SJSA1 (cell line): ENCODE measurements around the gene POU6F2. TPM values are rescaled to one million over a fixed set of nuclear protein-coding genes. Genes with fewer than 3 reads are reported as not detected.

ENCODE experiments used
- DNase-seq, 2 experiments: peaks; one replicate each; pipeline ENCODE4 v3.0.0-alpha.2; 2015 to 2020; ENCODE audit warnings: low spot score in 2 of 2, low read depth in 1 of 2
- H3K27ac ChIP-seq: fragments of 250-450 bp; sonication (Bioruptor Pico); 2 replicates; pipeline ENCODE4 v1.5.1; 2020; ENCODE audit warnings: mild to moderate bottlenecking, moderate library complexity
- H3K27me3 ChIP-seq: fragments of 250-450 bp; sonication (Bioruptor Pico); replicated peaks from 2 replicates; pipeline ENCODE4 v1.5.1; 2020; ENCODE audit warnings: mild to moderate bottlenecking, moderate library complexity
- H3K36me3 ChIP-seq: fragments of 250-450 bp; sonication (Bioruptor Pico); 2 replicates; pipeline ENCODE4 v1.5.1; 2020; ENCODE audit warnings: mild to moderate bottlenecking
- H3K4me1 ChIP-seq: fragments of 250-450 bp; sonication (Bioruptor Pico); replicated peaks from 2 replicates; pipeline ENCODE4 v1.6.1; 2021; ENCODE audit warnings: mild to moderate bottlenecking
- H3K4me3 ChIP-seq: fragments of 250-450 bp; sonication (Bioruptor Pico); 2 replicates; pipeline ENCODE4 v1.5.1; 2020; ENCODE audit warnings: mild to moderate bottlenecking
- H3K9me3 ChIP-seq: fragments of 250-450 bp; sonication (Bioruptor Pico); replicated peaks from 2 replicates; pipeline ENCODE4 v1.5.1; 2020; ENCODE audit warnings: mild to moderate bottlenecking
- total RNA-seq: library from RNA; depleted of rRNA; stranded (reverse); fragments of >200 nt; shearing (Covaris generic); gene quantifications from 2 replicates; pipeline ENCODE4 v1.2.3, GENCODE V29; 2014

The POU6F2 gene
- total RNA-seq, 1 experiment from 2014 or later = not detected

DNA sequence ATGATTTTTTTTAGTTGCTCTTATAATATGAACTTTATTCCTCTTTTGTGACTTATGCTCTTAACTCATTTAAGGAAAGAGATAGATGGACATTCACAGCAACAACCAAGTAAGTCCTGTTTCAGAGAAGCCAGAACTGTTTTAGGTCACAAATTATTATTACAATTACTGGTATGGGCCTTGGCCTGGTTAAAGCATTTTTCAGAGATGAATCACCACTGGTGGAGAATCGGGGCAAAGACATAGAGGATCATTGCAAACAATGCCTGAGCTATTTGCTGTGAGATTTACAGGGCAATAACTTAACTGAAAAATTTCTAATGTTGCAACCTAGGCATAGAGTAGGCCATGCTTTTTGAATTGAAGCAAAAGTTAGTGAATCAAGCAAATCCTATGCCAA, 450.5 kb downstream of the POU6F2 start:
- peak; percentile 57 to 76 for DNase-seq
- H3K4me1 ChIP-seq = peaks cover 21% of the 10 kb centered on the region

DNA sequence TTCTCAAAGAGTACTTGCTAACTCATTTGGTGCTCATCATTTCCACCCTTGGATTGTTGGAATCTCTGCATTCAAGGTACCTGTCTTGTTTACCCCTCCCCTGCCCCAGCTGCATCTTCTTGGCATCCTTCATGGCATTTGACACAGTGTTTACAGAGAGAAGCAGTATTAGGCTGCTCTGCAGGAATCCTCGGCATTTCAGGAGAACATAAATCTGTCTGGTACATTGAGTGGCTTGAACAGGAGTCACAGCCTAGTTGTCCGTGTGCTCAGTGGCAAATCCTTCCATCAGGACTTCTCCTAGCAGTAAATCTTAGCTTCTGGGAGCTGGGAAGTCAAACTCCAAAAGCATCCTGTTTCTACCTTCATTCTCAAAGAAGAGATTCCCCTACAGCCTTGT, 451.7 kb downstream of the POU6F2 start:
- H3K9me3 ChIP-seq = no peaks in the 10 kb centered on the region
- no peaks in the 10 kb centered on the region for H3K36me3 ChIP-seq
- H3K4me3 ChIP-seq = no peak overlapping the region
- no peak overlapping the region for H3K27ac ChIP-seq
- DNase-seq = no peak
- H3K4me1 ChIP-seq = peaks cover 21% of the 10 kb centered on the region
- no peaks in the 10 kb centered on the region for H3K27me3 ChIP-seq

More for the DNA sequence above, 450.5 kb downstream of the POU6F2 start:
- no peaks in the 10 kb centered on the region for H3K27me3 ChIP-seq
- H3K9me3 ChIP-seq = no peaks in the 10 kb centered on the region
- no peaks in the 10 kb centered on the region for H3K36me3 ChIP-seq
- no peak overlapping the region for H3K4me3 ChIP-seq
- peak overlapping the region; percentile 66 for H3K27ac ChIP-seq

DNA sequence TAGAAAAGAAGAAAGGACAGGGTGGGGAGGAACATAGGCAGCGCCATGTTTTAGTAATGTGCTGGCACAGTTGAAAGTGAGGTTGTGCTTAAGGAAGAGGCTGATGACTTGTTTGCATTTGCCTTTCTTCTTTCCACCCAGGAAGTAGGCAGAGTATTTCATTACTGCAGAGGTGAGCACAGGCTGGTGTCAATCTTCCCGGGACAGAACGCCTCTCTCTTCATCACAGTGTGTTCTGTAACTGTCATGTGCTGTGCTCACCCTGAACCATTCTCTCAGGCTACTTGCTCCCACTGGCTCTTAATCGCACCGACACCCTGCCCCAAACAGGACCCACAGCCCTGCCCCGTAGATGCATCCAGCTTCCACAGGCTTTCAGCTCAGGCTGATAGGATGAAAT, 452.7 kb downstream of the POU6F2 start:
- peaks cover 21% of the 10 kb centered on the region for H3K4me1 ChIP-seq
- no peak overlapping the region for H3K4me3 ChIP-seq
- no peaks in the 10 kb centered on the region for H3K9me3 ChIP-seq
- no peaks in the 10 kb centered on the region for H3K36me3 ChIP-seq
- no peak overlapping the region for H3K27ac ChIP-seq
- no peak for DNase-seq
- H3K27me3 ChIP-seq = no peaks in the 10 kb centered on the region

DNA sequence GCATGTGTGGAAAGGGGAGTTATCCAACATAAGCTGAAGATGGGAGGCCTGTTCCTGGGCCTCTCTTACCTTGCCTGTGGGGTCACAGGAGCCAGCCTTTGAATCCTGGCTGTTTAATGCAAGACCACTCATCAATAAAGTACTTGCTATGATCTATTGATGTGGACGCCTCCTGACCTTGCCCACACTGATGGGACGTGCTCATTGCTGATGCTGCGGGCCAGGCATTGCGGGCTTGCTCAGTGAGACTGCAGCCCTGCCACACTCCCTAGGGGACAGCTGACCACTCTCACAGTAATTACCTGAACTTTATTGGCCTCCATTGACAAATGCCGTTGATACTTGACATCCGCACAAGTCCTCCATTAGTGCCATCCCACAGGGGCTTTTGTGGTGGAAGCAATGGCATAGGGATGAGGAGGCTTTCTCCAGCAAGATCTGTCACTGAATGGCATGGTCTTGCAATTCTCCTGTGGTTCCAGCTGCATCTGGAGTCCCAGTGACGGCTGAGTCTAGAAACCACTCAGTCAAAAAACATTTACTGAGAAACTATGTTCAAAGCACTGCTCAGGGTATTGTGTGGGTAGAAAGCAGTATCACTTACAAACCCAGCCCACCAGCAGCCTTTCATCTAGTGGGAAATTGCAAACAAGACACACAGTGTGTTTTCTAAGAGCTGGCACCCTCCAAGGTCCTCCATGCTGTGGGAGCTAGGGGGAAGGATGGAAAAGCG, 453.4 kb downstream of the POU6F2 start:
- no peak overlapping the region for H3K4me3 ChIP-seq
- no peak overlapping the region for H3K27ac ChIP-seq
- H3K36me3 ChIP-seq = no peaks in the 10 kb centered on the region
- H3K4me1 ChIP-seq = peaks cover 21% of the 10 kb centered on the region
- no peaks in the 10 kb centered on the region for H3K9me3 ChIP-seq
- no peak for DNase-seq
- no peaks in the 10 kb centered on the region for H3K27me3 ChIP-seq

DNA sequence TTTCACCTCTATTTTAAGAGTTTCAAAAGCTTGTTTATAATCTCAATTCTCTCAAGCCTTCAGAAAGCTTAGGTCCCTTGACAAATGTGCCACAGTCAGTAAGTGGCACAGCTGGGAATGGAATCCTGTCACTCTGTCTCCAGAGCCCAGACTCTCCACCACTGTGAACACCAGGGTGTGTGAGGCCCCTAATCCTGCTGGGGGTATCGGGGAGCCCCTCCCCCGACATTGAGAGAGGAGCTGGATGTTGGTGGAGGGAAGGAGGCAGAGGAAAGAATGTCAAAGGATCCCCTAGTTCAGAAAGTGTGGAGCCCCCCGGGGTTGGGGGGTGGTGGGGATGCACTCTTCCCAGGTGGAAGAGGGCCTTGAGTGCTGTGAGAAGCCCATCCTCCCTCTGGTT, 454.7 kb downstream of the POU6F2 start:
- Histone ChIP-seq H3K9me3 (no peaks in the 10 kb centered on the region), H3K4me1 (peaks cover 20% of the 10 kb centered on the region), H3K27me3 (no peaks in the 10 kb centered on the region)

DNA sequence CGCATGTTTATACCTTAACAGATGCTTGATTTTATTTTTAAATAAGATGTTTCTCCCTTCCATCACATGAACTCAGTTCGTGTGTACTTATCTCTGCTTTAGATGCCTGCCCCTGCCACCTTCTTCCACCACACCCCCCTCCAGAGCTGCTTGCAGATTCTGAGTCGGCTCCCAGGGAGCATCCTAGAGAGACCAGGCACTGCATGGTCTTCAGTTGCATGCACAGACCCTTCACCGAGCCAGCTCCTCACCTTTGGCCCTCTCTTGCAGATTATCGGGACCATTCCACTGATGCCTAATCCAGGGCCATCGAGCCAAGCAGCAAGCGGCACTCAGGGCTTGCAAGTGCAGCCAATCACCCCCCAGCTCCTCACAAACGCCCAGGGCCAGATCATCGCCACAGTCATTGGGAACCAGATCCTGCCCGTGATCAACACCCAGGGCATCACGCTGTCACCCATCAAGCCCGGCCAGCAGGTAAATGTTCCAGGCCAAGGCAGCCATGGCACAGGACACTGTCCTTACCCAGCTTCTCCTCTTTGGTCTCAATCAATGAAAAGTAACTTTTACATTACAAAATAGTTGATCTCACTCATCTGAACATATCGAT, 455.2 kb downstream of the POU6F2 start:
- H3K36me3 ChIP-seq = no peaks in the 10 kb centered on the region
- peaks cover 15% of the 10 kb centered on the region for H3K4me1 ChIP-seq
- no peak overlapping the region for H3K27ac ChIP-seq
- H3K9me3 ChIP-seq = no peaks in the 10 kb centered on the region
- no peak overlapping the region for H3K4me3 ChIP-seq
- H3K27me3 ChIP-seq = no peaks in the 10 kb centered on the region
- no peak for DNase-seq

More for the DNA sequence above, 454.7 kb downstream of the POU6F2 start:
- Histone ChIP-seq H3K36me3 (no peaks in the 10 kb centered on the region), H3K4me3 (no peak overlapping the region), H3K27ac (no peak overlapping the region)
- no peak for DNase-seq

DNA sequence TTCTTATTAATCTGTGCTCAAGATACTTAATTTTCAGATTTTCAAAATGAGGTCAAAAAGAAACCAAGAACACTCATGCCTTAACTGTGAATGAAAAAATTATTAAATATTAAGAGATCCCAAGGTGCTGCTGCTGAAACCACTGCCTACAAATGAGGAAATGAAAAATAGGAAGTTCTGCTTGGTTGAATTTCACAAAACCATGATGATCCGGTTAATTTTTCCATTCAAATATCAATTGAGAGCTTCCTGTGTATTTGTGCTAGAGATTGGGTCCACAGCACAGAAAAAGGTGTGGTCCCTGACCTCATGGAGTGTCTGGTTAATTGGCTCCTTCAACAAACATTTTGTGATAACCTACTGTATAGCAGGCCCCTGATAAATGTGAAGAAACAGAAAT, 455.8 kb downstream of the POU6F2 start:
- DNase-seq = no peak
- Histone ChIP-seq H3K36me3 (no peaks in the 10 kb centered on the region), H3K27ac (no peak overlapping the region), H3K4me3 (no peak overlapping the region), H3K27me3 (no peaks in the 10 kb centered on the region), H3K4me1 (peaks cover 9% of the 10 kb centered on the region), H3K9me3 (no peaks in the 10 kb centered on the region)

DNA sequence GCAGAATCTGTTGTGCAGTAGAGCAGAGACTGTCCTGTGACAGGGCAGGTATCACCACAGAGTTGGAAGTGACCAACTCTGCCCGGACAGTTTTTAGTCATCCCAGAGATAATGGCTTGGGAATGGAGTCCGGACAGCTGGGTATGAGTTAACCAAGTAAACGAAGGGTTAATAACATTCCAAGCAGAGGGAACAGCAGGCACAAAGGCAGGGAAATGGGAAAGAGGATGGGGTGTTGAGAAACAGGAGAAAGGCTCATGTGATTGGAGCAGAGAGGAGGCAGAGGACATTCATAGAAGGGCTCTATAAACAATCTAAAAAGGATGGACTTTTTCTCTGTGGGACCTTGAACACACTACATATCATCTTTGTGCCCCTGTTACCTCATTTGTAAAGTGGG, 456.3 kb downstream of the POU6F2 start:
- DNase-seq = no peak
- H3K27ac ChIP-seq = no peak overlapping the region
- H3K9me3 ChIP-seq = no peaks in the 10 kb centered on the region
- H3K36me3 ChIP-seq = no peaks in the 10 kb centered on the region
- no peaks in the 10 kb centered on the region for H3K27me3 ChIP-seq
- H3K4me1 ChIP-seq = peaks cover 7% of the 10 kb centered on the region
- H3K4me3 ChIP-seq = no peak overlapping the region

DNA sequence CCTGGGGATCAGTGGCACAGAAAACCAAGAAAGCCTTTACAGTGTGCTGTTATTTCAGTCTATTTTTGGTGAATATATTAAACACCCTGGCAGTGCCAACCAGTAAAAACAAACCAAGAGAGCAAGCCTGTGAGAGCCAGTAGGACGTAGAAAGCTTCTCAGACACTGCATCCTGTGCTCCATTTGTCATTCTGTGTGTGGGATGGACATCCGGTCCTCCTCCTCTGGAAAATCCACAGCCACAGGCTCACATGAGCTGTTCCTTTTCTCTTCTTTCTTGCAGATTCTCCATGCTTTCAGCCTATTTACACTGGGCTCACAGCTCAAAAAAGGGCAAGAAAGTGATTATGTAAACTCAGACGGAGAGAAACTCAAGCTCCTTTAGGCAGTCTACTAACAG, 468.8 kb downstream of the POU6F2 start:
- H3K36me3 ChIP-seq = no peaks in the 10 kb centered on the region
- H3K27ac ChIP-seq = no peak overlapping the region
- H3K4me3 ChIP-seq = no peak overlapping the region
- H3K4me1 ChIP-seq = no peaks in the 10 kb centered on the region
- H3K9me3 ChIP-seq = no peaks in the 10 kb centered on the region
- DNase-seq = no peak
- no peaks in the 10 kb centered on the region for H3K27me3 ChIP-seq

DNA sequence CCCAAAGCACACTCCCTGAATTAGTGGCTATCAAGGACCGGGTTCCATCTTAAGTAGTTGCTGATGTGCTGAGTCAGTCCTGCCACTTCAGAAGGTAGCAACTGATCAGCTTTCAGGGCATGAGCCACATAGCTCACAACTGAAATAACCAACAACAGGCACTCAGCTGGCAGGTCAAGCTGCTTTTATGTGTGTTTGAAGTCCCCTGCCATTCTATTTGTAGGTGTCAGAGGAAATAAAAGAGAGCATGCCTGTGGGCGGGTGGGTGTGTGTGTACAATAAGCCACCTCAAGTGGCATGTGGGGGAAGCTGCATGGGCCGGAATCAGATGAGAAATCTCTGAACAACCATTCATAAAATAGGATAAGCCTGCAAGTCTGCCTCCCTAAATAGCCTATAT, 474.2 kb downstream of the POU6F2 start:
- no peak overlapping the region for H3K4me3 ChIP-seq
- H3K9me3 ChIP-seq = no peaks in the 10 kb centered on the region; the same call in 1 of the 2 replicates
- no peaks in the 10 kb centered on the region for H3K36me3 ChIP-seq
- no peak overlapping the region for H3K27ac ChIP-seq
- H3K4me1 ChIP-seq = no peaks in the 10 kb centered on the region
- no peaks in the 10 kb centered on the region for H3K27me3 ChIP-seq
- DNase-seq = no peak

DNA sequence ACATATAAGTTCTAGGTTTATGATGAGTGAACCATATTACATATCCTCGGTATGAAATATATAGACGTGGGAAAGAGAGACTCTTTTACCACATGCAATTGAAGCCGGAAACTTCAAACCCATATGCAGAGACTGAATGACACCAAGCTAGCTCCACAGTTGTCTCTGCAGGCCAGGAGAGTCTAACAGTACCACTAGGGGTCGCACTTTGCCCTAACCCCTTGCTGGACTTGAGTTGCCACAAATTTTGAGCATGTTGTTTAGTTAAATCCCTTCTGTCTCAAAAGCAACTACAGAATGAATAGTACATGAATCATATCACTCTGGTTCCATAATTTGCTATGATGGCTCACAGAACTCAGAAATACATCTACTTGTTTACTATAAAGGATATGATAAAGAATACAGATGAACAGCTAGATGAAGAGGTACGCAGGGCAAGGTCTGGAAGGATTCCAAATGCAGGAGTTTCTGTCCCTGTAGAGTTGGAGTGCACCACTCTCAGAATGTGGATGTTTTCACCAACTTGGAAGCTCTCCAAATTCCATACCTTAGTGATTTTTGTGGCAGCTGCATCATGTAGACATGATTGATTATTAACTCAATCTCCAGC, 476.1 kb downstream of the POU6F2 start:
- H3K36me3 ChIP-seq = no peaks in the 10 kb centered on the region
- no peaks in the 10 kb centered on the region for H3K4me1 ChIP-seq
- no peaks in the 10 kb centered on the region for H3K27me3 ChIP-seq
- no peak overlapping the region for H3K27ac ChIP-seq
- no peaks in the 10 kb centered on the region; the same call in 1 of the 2 replicates for H3K9me3 ChIP-seq
- H3K4me3 ChIP-seq = no peak overlapping the region
- DNase-seq = peak in 1 of 2 experiments; percentile 30

DNA sequence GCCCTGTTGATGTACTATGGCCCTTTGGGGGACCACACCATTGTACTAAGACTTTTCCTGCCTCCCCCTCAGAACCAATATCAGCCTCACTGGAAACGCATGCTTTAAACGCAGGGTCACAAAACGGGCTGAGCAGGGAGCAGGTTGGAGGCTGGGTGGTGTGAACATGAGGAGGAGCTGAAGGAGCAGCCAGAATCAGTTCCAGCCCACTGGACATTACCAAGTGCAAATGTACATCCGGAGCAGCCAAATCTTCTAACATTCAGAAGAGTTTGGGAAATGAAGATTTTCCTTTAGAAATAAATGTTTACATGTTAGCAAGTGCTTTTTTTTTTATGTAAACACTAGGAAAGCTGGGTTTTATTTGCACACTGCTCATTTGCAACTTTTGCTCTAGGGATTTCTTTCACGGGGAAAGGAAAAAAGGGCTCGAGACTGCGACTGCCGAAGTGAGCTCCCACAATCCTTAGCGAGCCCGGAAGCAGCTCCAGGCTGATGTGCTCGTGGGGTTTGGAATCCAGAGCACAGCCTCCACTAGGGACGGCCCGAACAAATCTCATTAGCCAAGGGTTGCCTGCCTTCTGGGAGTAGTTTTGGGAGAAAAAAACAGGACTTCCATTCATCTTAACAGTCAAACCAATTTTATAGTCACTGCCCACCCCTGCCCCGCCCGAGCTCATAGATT, 480.5 kb downstream of the POU6F2 start:
- Histone ChIP-seq H3K4me3 (no peak overlapping the region), H3K36me3 (no peaks in the 10 kb centered on the region), H3K4me1 (no peaks in the 10 kb centered on the region), H3K27ac (no peak overlapping the region), H3K9me3 (no peaks in the 10 kb centered on the region; the same call in 1 of the 2 replicates), H3K27me3 (no peaks in the 10 kb centered on the region)
- no peak for DNase-seq

DNA sequence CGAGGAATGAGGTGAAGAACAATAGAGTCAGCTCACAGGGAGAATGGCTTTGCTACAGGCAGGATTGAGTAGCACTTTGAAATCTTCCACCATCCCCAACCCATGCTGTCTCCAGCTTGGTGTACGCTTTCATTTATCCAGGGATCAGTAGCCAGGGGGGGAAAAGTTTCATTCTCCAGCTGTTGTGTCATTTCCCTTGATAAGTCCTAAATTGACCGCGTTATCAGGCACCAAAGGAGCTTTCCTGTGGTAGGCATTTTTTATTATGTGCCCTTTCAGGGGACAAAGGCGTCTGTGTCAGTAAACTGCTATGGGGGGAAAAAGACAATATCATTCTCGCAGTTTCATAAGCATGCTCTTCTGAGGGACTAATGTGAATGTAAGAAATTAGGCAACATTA, 481.9 kb downstream of the POU6F2 start:
- no peaks in the 10 kb centered on the region for H3K36me3 ChIP-seq
- DNase-seq = no peak
- H3K27ac ChIP-seq = no peak overlapping the region
- H3K4me1 ChIP-seq = no peaks in the 10 kb centered on the region
- no peaks in the 10 kb centered on the region for H3K27me3 ChIP-seq
- H3K9me3 ChIP-seq = no peaks in the 10 kb centered on the region
- no peak overlapping the region for H3K4me3 ChIP-seq

DNA sequence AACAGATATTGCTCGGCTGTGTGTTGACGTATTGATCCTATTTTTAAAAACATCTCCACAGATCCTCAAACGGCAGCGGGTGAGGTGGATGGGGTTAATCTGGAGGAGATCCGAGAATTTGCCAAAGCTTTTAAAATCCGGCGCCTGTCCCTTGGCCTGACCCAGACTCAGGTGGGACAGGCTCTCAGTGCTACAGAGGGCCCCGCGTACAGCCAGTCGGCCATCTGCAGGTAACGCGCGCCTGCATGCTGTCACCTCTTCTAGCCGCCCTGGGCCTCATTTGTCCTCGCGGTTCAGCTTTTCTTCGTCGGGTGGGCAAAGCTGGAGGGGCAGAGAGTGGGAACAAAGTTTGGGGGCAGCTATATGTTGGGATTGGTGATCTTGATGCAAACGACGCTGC, 482.8 kb downstream of the POU6F2 start:
- H3K36me3 ChIP-seq = no peaks in the 10 kb centered on the region
- H3K4me3 ChIP-seq = no peak overlapping the region
- no peaks in the 10 kb centered on the region for H3K9me3 ChIP-seq
- no peaks in the 10 kb centered on the region for H3K4me1 ChIP-seq
- no peaks in the 10 kb centered on the region for H3K27me3 ChIP-seq
- no peak for DNase-seq
- no peak overlapping the region for H3K27ac ChIP-seq
